Putamen (tissue), 1 donor: ENCODE results near the gene MAPKAP1.

Experiments
- DNase-seq: peaks from one replicate; pipeline ENCODE4 v3.0.0-alpha.2; 2016; ENCODE audit warnings: low spot score

The MAPKAP1 gene

DNA sequence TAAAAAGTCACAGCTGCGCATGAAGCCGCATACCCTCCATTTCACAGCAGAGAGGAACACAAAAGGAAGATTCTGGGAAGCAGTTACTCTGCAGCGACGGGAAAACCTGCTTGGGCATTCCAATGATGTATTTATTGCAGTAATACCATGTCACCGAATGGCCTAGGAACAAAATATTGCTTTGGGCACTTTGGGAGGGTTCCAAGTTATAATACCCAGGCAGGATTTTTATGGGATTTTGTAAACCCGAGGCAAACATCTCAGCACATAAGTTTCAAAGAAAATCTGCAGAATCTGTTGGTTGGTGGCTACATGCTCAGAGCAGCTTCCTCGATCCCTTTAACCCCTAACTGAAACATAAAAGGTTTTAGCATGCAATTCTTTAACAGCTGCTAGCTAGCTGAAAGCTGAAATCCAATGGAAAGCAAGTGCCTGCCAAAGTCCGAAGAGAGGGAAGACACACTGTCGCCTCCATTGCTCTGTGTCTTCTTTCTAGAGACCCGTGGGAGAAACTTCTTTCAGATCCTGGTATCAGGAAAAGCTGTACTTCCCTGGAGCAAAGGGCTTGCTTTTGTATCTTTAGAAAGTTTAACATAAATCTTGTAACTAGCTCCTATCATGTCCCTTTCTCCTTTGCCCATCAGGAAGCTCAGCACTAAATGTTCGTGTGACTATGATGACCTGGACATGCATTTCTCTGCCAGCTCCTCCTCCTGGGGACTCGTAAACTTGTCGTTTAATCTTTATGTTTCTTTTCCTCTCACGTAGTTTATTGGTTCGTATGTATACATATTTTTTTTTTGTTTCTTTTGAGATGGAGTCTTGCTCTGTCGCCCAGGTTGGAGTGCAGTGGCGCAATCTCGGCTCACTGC lies 195.0 kb downstream of the MAPKAP1 start:
- no peak for DNase-seq

DNA sequence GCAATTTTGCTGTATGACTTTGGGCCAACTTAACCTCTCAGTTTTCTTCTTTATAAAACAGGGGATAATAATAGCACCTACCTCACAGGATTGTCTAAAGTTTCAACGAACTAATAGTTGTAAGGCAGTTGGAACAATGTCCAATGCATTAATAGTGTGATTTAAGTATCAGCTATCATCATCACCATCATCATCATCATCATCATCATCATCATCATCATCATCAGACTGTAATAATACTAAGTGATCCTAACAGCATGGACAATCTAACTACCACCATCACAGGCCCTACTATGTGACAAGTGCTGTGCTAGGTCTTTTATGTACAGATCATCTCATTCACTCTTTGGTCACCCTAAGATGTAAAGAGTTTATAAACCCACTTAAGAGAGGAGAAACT lies 196.0 kb downstream of the MAPKAP1 start:
- DNase-seq = no peak

DNA sequence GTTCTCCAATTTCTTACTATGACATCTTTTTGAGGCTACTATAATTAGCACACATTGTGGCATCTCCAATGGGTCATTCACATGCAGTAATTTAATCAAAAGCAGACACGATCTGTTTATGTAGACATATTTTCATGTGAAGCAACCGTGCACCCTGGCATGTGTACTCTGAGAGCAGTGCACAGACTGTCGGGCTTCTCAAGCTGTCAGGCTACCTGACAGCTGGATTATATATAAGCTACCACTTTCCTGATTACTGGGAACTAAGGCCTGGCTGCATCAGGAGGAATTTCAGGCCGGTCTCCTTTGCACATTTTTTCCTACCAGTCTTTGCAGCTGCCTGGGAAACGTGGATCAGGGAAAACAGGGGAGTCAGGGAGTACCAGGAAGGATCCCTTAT lies 197.5 kb downstream of the MAPKAP1 start:
- DNase-seq = no peak

DNA sequence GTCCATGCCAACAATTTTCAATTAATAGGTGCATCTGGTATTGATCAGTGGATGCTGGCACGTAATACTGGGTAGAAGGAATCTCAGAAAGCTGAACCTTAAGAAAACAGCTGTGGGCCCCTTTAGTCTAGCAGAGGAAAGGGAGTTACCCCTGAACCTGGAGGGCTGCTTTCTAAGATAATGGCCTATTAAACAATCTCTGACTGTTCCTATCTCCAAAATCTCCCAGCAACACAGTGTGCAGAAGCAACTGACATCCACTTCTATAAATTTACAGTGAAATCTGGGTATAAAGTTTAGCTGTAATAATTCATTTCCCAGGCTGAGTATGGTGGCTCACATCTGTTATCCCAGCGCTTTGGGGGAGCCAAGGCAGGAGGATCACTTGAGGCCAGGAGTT lies 198.8 kb downstream of the MAPKAP1 start:
- DNase-seq = no peak

DNA sequence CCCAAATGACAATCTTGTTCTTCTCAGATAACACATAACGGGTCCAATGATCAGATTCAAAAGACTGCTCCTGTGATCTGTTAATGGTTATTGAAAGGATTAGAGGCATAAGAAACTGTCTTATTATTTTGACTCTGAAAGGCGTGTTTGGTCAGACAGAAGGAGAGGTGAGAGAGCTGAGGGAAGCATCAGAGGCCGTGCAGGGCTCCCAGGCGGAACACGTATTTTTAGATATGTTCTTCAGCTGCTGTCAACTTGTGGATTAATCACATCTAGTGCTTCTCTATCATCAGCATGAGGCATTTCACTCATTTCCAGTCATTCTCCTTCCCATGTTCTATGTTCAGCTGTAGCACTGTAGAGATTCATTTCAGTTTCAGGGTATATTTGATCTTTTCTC lies 199.8 kb downstream of the MAPKAP1 start:
- no peak for DNase-seq

DNA sequence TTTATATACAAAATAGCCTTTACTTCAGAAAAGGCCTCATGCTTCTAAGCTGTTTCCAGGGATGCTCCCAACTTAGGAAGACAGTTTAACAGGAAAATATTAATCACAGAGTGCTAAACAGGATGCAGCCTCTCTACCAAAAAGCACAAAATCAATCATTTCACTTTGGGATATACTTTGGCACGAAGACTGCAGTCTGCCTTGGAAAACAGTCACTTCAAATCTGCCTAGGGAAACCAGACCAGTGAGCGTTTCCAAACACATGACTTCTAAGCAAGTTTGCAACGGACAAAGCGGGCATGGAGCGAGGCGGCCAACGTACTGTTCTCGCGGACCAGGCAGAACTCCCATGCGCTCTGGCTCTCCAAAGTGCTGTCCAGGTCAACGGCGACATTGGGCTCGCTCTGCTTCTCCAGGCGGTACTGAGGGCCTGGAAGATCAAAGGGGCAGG lies 201.0 kb downstream of the MAPKAP1 start:
- no peak for DNase-seq

DNA sequence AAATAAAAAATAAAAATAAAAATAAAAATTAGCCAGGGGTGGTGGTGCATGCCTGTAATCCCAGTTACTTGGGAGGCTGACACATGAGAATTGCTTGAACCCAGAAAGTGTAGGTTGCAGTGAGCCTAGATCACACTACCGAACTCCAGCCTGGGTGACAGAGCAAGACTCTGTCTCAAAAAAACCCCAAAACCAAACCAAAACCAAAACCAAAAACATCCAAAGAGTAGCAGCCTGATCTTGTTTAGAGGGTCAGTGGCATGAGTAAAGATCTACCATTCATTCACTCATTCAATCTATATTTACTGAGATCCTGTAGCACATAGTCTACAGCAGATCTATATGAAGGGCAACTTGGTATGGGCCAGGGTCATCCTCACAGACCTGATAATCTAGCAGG lies 202.4 kb downstream of the MAPKAP1 start:
- no peak for DNase-seq

DNA sequence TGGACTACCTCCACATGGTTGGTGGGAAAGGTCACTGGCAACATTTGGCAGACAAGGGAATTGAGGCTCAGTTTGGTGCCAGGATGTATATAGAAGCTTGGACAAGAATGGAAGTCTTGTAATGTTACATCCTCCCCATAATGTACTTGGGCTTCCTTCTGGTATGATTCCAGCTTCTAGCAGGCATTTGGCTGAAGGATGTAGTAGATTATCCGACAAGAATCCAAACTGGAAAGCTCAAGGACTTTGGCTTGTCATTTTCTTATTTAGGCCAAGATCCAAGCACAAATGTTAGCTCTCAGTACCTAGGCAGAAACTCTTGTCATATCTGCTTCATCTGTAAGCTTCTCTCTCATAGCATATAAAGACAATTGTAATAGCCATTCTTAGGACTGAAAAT lies 209.1 kb downstream of the MAPKAP1 start:
- no peak for DNase-seq

DNA sequence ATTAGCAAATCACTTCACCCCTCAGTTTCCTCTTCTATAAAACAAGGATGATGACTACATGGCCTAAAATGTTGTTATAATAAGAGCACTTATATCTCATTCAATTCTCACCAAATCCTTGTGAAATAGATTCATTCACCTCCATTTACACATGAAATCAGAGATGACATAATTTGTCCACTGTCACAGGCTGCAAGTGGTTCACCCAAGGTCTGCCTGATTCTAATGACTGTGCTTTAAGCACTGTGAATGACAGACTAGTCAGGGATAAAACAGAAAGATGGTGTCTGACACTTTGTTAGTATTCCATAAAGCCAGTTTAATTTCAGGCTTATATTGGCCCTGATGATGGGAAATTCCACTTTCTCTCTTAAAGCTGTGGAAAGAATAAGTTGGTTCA lies 209.5 kb downstream of the MAPKAP1 start:
- DNase-seq = no peak

DNA sequence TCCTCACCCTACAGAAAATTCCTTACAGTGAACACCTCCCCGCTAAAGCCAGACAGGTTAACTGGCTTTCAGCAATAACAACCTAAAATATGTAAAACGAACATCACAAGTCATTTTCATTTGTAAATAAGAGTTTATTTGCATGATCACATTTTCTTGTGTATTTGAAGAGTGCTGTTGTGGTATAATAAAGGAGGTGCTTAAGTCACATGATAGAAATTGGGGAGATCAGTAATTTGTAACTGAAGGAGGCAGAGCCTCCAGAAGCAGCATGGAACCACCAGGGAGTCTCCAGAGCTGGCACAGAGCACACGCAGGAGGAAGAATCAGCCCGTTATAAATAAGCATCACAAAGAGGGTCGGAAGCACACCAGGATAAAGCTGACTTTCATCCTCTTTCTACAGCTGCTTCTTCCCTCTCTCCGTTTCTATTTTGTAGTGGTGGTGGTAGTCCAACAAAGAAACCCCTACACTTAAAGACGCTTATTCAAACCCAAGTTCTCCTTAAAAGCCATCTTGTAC lies 210.6 kb downstream of the MAPKAP1 start:
- DNase-seq = no peak

DNA sequence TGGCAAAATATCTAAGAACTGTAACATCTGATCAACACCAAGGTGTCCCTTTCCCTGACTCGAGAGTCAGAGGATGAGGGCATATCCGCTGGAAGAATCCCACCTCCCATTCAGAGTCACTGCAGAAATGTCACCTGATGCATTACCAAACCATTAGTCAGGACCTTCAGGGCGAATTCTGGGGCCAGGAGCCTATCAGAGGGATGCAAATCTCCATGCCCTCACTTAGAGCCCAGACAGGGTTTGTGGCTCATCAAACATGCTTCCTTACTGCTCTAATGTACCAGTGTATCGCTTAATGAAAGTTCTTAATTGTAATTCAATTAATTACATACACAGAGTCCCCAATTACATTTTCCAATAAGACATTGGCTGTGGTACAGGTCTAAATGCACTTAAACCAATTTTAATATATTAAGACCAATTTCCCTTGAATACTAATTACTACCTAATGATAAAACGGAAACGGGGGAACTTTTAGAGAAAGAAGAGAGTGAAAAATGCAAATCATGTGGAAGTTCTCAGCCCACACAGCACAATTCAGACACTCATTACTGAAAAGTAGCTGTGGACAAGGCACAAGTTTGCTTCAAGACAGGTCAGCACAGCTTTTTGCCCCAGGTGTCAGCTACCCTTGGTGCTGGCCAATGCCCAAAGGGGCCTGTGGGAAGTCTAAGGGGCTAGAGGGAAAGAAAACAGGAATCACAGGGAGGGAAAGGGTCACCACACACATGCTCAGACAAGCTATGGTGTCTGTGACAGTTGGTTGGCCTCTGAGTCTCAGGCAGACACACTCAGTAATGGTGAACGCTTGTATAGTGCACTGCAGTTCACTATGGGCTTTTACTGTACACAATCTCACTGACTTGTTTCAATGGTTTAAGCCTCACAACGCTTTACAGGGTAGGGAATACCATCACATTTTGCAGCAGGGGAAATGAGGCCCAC lies 211.6 kb downstream of the MAPKAP1 start:
- no peak for DNase-seq

DNA sequence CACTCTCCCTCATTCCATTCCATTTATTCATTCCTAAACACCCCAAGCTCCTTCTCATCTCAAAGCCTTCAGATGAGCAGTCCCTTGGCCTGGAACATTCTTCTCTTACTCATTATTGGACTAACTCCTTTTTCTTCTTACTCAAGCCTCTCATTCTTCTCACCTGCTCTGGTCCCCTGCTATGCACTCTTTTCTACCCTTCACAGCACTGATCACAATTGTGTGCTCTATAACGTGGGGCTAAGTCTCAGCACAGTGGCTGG lies 212.4 kb downstream of the MAPKAP1 start:
- no peak for DNase-seq

DNA sequence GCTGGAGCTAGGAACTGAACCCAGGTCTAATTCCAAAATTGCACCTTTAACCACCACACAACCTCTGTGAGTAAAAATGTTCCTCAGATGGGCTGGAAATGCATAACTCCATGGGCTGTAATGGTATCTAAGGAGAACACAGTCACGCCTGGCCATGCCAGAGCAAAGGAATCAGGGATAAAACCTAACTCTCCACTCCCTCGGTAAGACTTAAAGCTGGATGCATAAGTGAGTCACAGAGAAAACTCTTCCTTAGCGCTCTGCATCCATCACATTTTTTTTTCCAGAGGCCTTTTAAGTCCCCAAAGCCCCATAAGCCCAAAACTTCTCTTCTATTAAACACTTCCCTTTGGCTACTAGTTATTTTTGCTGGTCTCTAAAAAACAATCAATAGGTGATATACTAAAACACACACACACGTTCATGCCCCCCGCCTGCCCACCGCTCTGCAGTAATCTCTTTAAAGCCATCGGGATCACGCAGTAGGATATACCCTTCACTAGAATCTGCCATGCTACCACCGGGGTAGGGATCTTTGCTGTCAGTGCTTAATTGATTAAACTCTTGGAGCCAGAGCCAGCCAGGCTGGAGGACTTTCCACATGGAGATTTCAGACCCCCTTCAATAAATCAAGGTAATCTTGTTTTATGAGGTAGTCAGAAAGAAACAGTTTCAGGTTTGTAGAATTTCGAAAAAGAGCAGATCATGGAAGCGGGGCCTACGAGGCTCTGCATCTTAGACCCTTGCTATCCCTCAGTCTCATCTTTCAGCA lies 212.9 kb downstream of the MAPKAP1 start:
- no peak for DNase-seq

DNA sequence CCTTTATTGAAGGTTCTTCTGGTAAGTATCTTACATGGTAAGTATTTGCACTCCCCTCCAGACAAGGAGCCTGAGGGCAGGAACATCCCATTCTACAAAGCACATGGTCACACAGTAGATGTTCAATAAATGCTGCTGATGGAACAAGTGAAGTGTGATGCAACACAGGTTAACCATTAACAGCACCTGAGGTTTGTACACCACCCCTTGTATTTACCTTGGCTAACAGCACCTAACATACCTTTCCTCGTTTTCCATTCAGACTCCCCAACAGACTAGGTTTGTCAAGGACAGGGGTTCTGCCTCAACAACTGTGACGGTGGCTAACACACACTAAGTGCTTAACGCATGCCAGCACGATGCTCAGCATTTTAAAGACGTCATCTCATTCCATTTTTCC lies 213.6 kb downstream of the MAPKAP1 start:
- DNase-seq = no peak

DNA sequence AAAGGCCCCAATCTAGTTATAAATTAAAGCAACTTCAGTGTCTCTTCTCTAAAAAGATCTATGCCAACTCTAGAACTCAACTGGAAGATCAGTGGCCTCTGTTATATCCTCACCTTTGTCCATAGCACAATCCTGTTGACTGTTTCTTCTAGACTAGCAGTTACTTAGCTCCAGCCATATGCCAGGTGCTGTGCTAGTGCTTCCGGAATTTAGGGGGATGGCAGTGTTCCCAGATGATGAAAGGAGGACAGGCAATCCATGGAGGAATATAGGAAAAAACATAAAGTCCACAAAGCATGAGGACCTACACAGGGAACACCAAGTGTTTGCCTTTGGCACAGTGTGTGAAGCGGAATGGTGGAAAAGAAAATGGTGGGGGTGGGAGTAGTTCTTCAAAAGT lies 214.3 kb downstream of the MAPKAP1 start:
- no peak for DNase-seq

DNA sequence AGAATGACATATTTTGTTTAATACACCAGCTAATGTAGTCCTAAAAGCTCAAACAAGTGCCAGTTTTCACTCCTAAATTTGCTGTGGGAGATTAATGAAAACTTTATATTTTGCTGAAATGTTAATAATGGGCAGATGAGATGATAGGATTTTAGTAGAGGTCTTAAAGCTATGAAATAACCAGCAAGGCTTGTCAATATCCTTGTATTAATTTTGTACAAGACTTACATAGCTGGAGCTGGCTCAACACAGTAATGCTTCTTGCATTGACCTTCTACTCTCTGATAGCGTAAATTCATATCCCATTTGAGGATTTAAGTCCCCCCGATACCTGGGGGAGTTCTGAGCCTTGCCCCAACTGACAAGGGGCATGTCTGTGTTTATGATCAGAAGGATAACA lies 219.2 kb downstream of the MAPKAP1 start:
- no peak for DNase-seq

DNA sequence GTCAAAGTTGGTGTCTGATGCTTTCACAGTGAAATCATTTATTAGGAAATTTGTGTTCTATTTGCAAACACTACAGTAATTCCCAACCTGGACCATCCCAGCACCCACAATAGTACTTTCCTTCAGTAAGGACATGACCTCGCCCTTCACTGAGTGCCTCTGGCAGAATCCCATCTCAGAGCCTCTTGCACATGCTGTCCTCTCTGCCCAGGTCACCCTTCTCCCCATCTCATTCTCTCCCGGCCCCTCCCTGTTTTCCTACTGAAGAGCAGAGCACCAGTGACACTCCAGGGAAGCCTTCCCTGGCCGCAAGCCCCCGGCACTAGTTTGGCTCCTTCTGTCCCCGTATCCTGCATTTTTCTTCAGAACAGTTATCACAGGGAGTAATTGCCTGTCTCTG lies 220.4 kb downstream of the MAPKAP1 start:
- DNase-seq = no peak

DNA sequence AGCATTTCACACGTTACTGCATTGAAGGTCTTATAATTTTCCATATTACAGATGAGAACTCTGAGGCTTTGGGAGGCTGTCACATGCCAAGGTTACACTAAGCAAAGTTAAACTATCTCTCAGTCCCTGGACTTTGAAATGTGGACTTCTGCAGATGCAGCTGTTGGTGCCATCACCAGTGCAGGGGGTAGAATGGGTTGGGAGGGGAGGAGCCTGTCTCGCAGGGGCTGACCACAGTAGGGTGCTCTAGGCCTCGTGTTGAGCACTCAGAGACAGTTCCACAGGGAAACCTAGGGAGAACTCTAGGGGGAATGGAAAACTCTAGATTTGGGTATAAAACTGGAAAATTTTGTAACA lies 220.9 kb downstream of the MAPKAP1 start:
- no peak for DNase-seq

DNA sequence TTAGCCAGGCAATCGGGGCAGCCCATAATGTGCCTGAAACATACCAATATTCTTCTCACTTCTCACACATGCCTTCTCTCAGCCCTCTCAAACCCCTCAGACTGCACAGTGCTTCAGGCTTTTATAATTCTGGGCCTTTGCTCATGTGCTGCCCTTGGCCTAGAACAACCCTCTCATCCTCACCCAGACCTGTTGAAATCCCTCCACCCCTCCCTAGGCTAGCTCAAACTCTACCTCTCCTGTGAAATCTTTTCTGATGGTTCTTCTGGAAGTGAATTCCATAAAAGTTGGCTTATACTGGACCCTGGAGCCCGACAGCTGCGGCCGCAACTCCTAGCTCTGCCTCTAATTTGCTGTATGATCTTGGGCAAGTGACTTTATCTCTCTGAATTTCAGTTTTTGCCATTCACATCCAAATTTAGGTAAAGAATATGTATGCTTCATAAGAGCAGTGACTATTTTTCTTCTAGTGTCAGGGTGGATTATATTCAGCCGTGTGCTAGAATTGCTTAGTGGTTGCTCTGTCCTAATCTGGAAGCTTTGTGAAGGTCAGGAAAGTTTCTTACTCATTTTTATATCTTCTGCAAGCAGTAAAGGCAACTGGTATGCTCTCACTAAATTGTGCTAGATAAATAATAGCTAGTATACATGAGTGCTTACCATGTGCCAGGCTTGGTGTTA lies 221.4 kb downstream of the MAPKAP1 start:
- DNase-seq = no peak

DNA sequence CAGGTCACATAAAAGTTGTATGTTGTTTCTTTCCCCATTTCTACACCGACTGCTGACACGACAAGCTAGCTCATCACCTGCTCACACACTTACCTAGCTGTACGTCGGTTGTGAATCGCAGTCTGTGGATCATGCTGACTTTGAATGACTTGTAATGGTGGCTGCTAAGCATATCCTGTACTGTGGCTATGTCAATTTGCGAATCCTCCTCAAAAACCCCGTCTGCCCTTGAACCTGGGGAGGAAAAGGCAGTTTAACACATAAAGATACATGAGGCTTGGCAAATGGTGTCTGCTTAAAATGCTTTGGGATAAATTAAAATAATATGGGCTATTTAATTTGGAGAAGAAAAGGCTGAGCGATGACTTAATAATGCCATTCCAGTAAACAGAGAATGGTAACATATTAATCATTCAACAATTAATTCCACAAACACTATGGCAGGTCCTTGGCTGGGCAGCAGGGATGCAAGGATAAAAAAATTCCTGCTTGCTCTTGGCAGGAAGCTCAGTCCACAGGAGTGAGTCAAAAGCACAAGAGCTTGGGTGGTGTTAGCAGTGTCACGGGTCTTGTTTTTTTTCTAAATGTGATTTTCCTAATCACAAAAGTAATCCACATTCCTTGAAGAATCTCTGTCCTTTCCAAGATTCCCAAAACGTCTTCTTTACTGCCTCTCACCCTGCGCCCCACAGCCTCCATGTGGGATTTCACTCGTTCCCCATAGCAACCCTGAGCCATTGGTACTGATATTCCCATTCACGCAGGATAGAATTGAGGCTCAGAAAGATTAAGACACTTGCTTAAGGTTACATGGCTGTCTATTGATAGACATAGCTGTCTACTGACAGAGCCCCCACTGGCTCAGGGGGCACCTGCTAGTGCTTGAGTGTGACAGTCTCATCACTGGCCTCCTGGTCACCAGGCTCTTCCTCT lies 222.4 kb downstream of the MAPKAP1 start:
- DNase-seq = no peak

DNA sequence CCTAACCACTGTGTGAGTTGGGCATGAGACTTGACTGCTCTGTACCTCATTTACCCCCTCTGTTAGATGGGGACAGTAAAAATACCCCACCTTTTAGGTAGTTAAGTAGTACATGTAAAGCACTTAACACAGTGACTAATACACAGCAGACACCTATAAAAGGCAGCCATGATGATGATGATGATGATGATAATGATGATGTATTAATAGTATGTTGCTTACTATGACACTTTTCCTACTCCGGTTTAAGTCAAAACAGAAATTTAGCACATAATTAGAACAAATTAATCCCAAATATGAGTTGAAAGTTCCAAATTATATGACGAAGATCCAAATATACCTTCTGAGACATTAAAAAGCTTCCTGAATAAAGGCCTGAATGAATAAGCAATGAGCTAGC lies 223.3 kb downstream of the MAPKAP1 start:
- no peak for DNase-seq
